AG04450 (cell line): ENCODE measurements around the gene CKMT1B. TPM values are rescaled to one million over a fixed set of nuclear protein-coding genes. Genes with fewer than 3 reads are reported as not detected.
"Not testable (repeated sequence)": the region's sequence is repeated elsewhere in the genome, so short reads cannot be mapped to it uniquely, and the experiment has no call there.

Experiments
- CTCF ChIA-PET: fragments of 300-600, 350-600 bp; formaldehyde crosslinking; extraction: SDS; loops from one replicate; lab custom pipeline; 2022; ENCODE audit warnings: antibody characterized with exemption, inconsistent platforms; lab: Charles Lee
- POLR2A ChIA-PET: fragments of 350-600 bp; formaldehyde crosslinking; extraction: SDS; loops from one replicate; lab custom pipeline; 2021; ENCODE audit warnings: antibody characterized with exemption, inconsistent platforms; lab: Yijun Ruan, JAX
- DNase-seq: peaks from one replicate; pipeline ENCODE4 v3.0.0-alpha.2; 2011; ENCODE audit warnings: low read depth, low spot score
- H3K27ac ChIP-seq: one replicate; pipeline ENCODE4 v1.5.1; 2012; ENCODE audit warnings: low read depth, low read length, control low read depth
- H3K27me3 ChIP-seq: one replicate; pipeline ENCODE4 v1.6.0; 2012; ENCODE audit warnings: low read length; ENCODE audit not compliant: control insufficient read depth, insufficient read depth
- H3K4me3 ChIP-seq: 2 replicates; pipeline ENCODE4 v1.5.1; 2011; ENCODE audit warnings: mild to moderate bottlenecking, low read depth, low read length, control low read depth
- H3K9me3 ChIP-seq: 2 replicates; pipeline ENCODE4 v1.5.1; 2012; ENCODE audit warnings: low read length; ENCODE audit not compliant: control insufficient read depth, insufficient read depth
- polyA minus RNA-seq: library from RNA; depleted of rRNA, polyadenylated mRNA; stranded (reverse); fragments of >200 nt; gene quantifications from 2 replicates; pipeline ENCODE4 v1.2.3, GENCODE V29; 2011; rRNA and poly(A)+ RNA removed
- polyA plus RNA-seq: library from polyadenylated mRNA; depleted of rRNA; stranded (reverse); fragments of >200 nt; gene quantifications from 2 replicates; pipeline ENCODE4 v1.2.3, GENCODE V29; 2011; rRNA removed
- TF ChIP-seq, protein P1 (sequence below): IDR thresholded peaks from 2 replicates; pipeline ENCODE4 v1.5.1; 2011; ENCODE audit warnings: low read depth, low read length, control low read depth, inconsistent platforms

The CKMT1B gene
- polyA plus RNA-seq (0.11 TPM in 1 of 2 replicates, not detected in the other), polyA minus RNA-seq (not detected in 2 replicates)

- CTCF ChIA-PET, POLR2A ChIA-PET: not testable (repeated sequence)
Measured at GRCh38 chr15:43593328-43594190, at the start of gene CKMT1B. Gene CKMT1B, plus strand, starts transcription at chr15:43594027. Its CDS starts 192 bp downstream, at chr15:43594219.

DNA sequence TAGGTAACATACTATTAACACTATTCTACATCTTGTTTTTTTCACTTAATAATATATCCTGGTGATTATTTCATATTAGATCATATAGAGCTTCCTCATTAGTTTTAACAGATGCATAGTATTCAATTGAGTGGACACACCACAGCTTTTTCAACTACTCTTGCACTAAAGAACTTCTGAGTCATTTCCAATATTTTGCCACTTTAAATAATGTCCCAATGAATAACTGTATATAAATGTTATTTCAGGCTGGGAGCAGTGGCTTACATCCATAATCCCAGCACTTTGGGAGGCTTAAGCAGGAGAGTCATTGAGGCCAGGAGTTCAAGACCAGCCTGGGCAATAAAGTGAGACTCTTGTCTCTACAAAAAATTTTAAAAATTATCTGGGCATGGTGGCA is 49.6 kb upstream of the CKMT1B start:
- Histone ChIP-seq H3K27ac (no peak overlapping the region), H3K27me3 (no peaks in the 10 kb centered on the region), H3K9me3 (no peaks in the 10 kb centered on the region), H3K4me3 (no peak overlapping the region)
- DNase-seq = no peak
- TF ChIP-seq, protein P1, sequence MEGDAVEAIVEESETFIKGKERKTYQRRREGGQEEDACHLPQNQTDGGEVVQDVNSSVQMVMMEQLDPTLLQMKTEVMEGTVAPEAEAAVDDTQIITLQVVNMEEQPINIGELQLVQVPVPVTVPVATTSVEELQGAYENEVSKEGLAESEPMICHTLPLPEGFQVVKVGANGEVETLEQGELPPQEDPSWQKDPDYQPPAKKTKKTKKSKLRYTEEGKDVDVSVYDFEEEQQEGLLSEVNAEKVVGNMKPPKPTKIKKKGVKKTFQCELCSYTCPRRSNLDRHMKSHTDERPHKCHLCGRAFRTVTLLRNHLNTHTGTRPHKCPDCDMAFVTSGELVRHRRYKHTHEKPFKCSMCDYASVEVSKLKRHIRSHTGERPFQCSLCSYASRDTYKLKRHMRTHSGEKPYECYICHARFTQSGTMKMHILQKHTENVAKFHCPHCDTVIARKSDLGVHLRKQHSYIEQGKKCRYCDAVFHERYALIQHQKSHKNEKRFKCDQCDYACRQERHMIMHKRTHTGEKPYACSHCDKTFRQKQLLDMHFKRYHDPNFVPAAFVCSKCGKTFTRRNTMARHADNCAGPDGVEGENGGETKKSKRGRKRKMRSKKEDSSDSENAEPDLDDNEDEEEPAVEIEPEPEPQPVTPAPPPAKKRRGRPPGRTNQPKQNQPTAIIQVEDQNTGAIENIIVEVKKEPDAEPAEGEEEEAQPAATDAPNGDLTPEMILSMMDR = no peak
- ChIA-PET CTCF (no interaction called here), POLR2A (no interaction called here)

More at GRCh38 chr15:43593328-43594190, at the start of gene CKMT1B:
- not testable (repeated sequence) for H3K27me3 ChIP-seq, H3K4me3 ChIP-seq, H3K27ac ChIP-seq, DNase-seq, H3K9me3 ChIP-seq

DNA sequence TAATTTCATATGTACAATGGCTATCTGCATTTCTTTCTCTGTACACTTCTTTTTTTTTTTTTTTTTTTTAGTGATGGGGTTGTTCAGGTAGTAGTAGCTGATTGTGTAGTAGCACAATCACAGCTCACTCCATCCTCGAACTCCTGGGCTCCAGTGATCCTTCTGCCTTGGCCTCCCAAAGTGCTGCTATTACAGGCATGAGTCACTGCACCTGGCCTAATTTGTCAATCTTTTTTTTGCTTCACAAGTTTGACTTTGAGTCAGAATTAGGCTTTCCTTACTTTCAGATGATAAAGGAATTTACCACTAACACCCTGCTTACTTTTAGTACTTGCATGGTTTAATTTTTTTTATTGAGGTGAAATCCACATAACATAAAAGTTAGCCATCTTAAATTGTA is 48.4 kb upstream of the CKMT1B start:
- CTCF ChIA-PET = no interaction called here
- POLR2A ChIA-PET = no interaction called here
- TF ChIP-seq, protein P1 = no peak
- H3K4me3 ChIP-seq = no peak overlapping the region
- DNase-seq = no peak
- H3K27ac ChIP-seq = no peak overlapping the region
- no peaks in the 10 kb centered on the region for H3K27me3 ChIP-seq
- H3K9me3 ChIP-seq = no peaks in the 10 kb centered on the region

- Histone ChIP-seq H3K4me3 (no peak overlapping the region), H3K27me3 (no peaks in the 10 kb centered on the region), H3K27ac (no peak overlapping the region), H3K9me3 (no peaks in the 10 kb centered on the region)
- no peak for DNase-seq
- ChIA-PET CTCF (no interaction called here), POLR2A (no interaction called here)
- TF ChIP-seq, protein P1 = no peak
Measured at GRCh38 chr15:43547539-43547938, 46.3 kb upstream of the CKMT1B start.

DNA sequence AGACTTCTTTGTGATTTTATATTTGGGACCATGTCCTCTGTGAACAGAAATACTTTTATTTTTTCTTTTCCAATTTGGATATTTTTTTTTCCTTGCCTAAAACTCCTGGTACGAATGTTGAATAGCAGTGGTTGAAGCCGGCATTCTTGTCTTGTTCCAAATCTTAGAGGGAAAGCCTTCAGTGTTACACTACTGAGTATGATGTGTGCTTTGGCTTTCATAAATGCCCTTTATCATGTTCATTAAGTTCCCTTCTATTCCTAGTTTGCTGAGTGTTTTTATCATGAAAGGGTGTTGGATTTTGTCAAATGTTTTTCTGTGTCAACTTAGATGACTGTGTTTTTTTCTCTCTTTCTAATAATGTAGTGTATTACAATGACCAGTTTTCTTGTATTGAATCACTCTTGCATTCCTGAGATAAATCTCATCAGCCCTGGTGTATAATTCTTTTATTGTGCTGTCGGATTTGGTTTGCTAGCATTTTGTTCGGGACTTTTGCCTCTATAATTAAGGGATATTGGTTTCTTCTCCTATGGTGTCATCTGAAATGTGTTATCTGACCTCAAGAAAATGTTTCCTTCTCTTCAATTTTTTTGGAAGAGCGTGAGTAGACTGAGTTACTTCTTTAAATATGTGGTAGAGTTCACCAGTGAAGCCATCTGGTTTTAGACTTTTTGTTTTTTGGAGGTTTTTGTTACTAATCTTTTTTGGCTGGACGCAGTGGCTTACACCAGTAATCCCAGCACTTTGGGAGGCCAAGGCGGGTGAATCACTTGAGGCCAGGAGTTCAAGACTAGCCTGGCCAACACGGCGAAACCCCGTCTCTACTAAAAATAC is 43.1 kb upstream of the CKMT1B start:
- H3K4me3 ChIP-seq = no peak overlapping the region
- DNase-seq = no peak
- TF ChIP-seq, protein P1 = no peak
- H3K27me3 ChIP-seq = no peaks in the 10 kb centered on the region
- CTCF ChIA-PET = no interaction called here
- H3K9me3 ChIP-seq = no peaks in the 10 kb centered on the region
- no peak overlapping the region for H3K27ac ChIP-seq
- POLR2A ChIA-PET = no interaction called here
